ENCODE data around the gene EBI3.
A peak's percentile ranks its signal among the peaks of the same experiment; 100 is the strongest.
"Not testable (repeated sequence)": the region's sequence is repeated elsewhere in the genome, so short reads cannot be mapped to it uniquely, and the experiment has no call there.

EBI3 gene

GRCh38 chr19:4258181-4258580 lies 28.9 kb downstream of the EBI3 start:
- no peaks in the 10 kb centered on the region for H3K4me1 ChIP-seq (ENCODE audit: control insufficient read depth in 2 of 2, insufficient read depth in 2 of 2, low read length in 2 of 2)
- peaks cover 38 to 54% of the 10 kb centered on the region in 2 donors for H3K36me3 ChIP-seq (ENCODE audit: control insufficient read depth in 2 of 2, insufficient read depth in 2 of 2, low read length in 2 of 2)
- no peaks in the 10 kb centered on the region for H3K27me3 ChIP-seq (ENCODE audit: control insufficient read depth in 2 of 2, insufficient read depth in 2 of 2, low read length in 2 of 2)
- H3K9ac ChIP-seq (ENCODE audit: low read depth in 1 of 2, low read length in 2 of 2): no peak overlapping the region
- H3K27ac ChIP-seq (ENCODE audit: low read depth in 2 of 2, low read length in 2 of 2): no peak overlapping the region
- H3K4me3 ChIP-seq (ENCODE audit: low read length in 2 of 2): no peak overlapping the region
- no peaks in the 10 kb centered on the region for H3K9me3 ChIP-seq (ENCODE audit: control insufficient read depth in 2 of 2, low read length in 2 of 2)

- Histone ChIP-seq H3K9me3 (ENCODE audit: control insufficient read depth in 2 of 2, low read length in 2 of 2) (no peaks in the 10 kb centered on the region), H3K9ac (ENCODE audit: low read depth in 1 of 2, low read length in 2 of 2) (no peak overlapping the region), H3K4me3 (ENCODE audit: low read length in 2 of 2) (no peak overlapping the region), H3K27me3 (ENCODE audit: control insufficient read depth in 2 of 2, insufficient read depth in 2 of 2, low read length in 2 of 2) (no peaks in the 10 kb centered on the region), H3K27ac (ENCODE audit: low read depth in 2 of 2, low read length in 2 of 2) (no peak overlapping the region), H3K4me1 (ENCODE audit: control insufficient read depth in 2 of 2, insufficient read depth in 2 of 2, low read length in 2 of 2) (no peaks in the 10 kb centered on the region), H3K36me3 (ENCODE audit: control insufficient read depth in 2 of 2, insufficient read depth in 2 of 2, low read length in 2 of 2) (peaks cover 26 to 43% of the 10 kb centered on the region in 2 donors)
Measured at GRCh38 chr19:4260613-4261191, 31.4 kb downstream of the EBI3 start.

GRCh38 chr19:4264812-4265211 lies 35.5 kb downstream of the EBI3 start:
- Histone ChIP-seq H3K27me3 (ENCODE audit: control insufficient read depth in 2 of 2, insufficient read depth in 2 of 2, low read length in 2 of 2) (no peaks in the 10 kb centered on the region), H3K9me3 (ENCODE audit: control insufficient read depth in 2 of 2, low read length in 2 of 2) (no peaks in the 10 kb centered on the region), H3K27ac (ENCODE audit: low read depth in 2 of 2, low read length in 2 of 2) (no peak overlapping the region), H3K36me3 (ENCODE audit: control insufficient read depth in 2 of 2, insufficient read depth in 2 of 2, low read length in 2 of 2) (peaks cover 24 to 44% of the 10 kb centered on the region in 2 donors), H3K9ac (ENCODE audit: low read depth in 1 of 2, low read length in 2 of 2) (no peak overlapping the region), H3K4me1 (ENCODE audit: control insufficient read depth in 2 of 2, insufficient read depth in 2 of 2, low read length in 2 of 2) (peaks cover 10 to 17% of the 10 kb centered on the region in 2 donors), H3K4me3 (ENCODE audit: low read length in 2 of 2) (no peak overlapping the region)

- H3K27ac ChIP-seq (ENCODE audit: low read depth in 2 of 2, low read length in 2 of 2): no peak overlapping the region
- H3K4me1 ChIP-seq (ENCODE audit: control insufficient read depth in 2 of 2, insufficient read depth in 2 of 2, low read length in 2 of 2): peaks cover 10 to 17% of the 10 kb centered on the region in 2 donors
- no peaks in the 10 kb centered on the region for H3K9me3 ChIP-seq (ENCODE audit: control insufficient read depth in 2 of 2, low read length in 2 of 2)
- no peaks in the 10 kb centered on the region for H3K27me3 ChIP-seq (ENCODE audit: control insufficient read depth in 2 of 2, insufficient read depth in 2 of 2, low read length in 2 of 2)
- no peak overlapping the region for H3K9ac ChIP-seq (ENCODE audit: low read depth in 1 of 2, low read length in 2 of 2)
- H3K36me3 ChIP-seq (ENCODE audit: control insufficient read depth in 2 of 2, insufficient read depth in 2 of 2, low read length in 2 of 2): peaks cover 20 to 40% of the 10 kb centered on the region in 2 donors
- no peak overlapping the region for H3K4me3 ChIP-seq (ENCODE audit: low read length in 2 of 2)
Measured at GRCh38 chr19:4266253-4267000, 37.1 kb downstream of the EBI3 start.

- Histone ChIP-seq H3K4me3 (ENCODE audit: low read length in 2 of 2) (no peak overlapping the region), H3K27ac (ENCODE audit: low read depth in 2 of 2, low read length in 2 of 2) (peak overlapping the region; percentile 60 to 76), H3K27me3 (ENCODE audit: control insufficient read depth in 2 of 2, insufficient read depth in 2 of 2, low read length in 2 of 2) (no peaks in the 10 kb centered on the region), H3K9me3 (ENCODE audit: control insufficient read depth in 2 of 2, low read length in 2 of 2) (no peaks in the 10 kb centered on the region), H3K9ac (ENCODE audit: low read depth in 1 of 2, low read length in 2 of 2) (no peak overlapping the region), H3K4me1 (ENCODE audit: control insufficient read depth in 2 of 2, insufficient read depth in 2 of 2, low read length in 2 of 2) (peaks cover 10 to 17% of the 10 kb centered on the region in 2 donors), H3K36me3 (ENCODE audit: control insufficient read depth in 2 of 2, insufficient read depth in 2 of 2, low read length in 2 of 2) (peaks cover 20 to 36% of the 10 kb centered on the region in 2 donors)
Measured at GRCh38 chr19:4267101-4267900, 38.0 kb downstream of the EBI3 start.

GRCh38 chr19:4267901-4268815 lies 38.8 kb downstream of the EBI3 start:
- no peak overlapping the region for H3K4me3 ChIP-seq (ENCODE audit: low read length in 2 of 2)
- no peaks in the 10 kb centered on the region for H3K9me3 ChIP-seq (ENCODE audit: control insufficient read depth in 2 of 2, low read length in 2 of 2)
- H3K27me3 ChIP-seq (ENCODE audit: control insufficient read depth in 2 of 2, insufficient read depth in 2 of 2, low read length in 2 of 2): no peaks in the 10 kb centered on the region
- peak overlapping the region; percentile 60 to 76 for H3K27ac ChIP-seq (ENCODE audit: low read depth in 2 of 2, low read length in 2 of 2)
- peaks cover 15 to 33% of the 10 kb centered on the region in 2 donors for H3K36me3 ChIP-seq (ENCODE audit: control insufficient read depth in 2 of 2, insufficient read depth in 2 of 2, low read length in 2 of 2)
- H3K4me1 ChIP-seq (ENCODE audit: control insufficient read depth in 2 of 2, insufficient read depth in 2 of 2, low read length in 2 of 2): peaks cover 10 to 17% of the 10 kb centered on the region in 2 donors
- peak overlapping the region in 1 of 2 donors; percentile 32 for H3K9ac ChIP-seq (ENCODE audit: low read depth in 1 of 2, low read length in 2 of 2)

GRCh38 chr19:4268816-4269430 lies 39.6 kb downstream of the EBI3 start:
- H3K27ac ChIP-seq (ENCODE audit: low read depth in 2 of 2, low read length in 2 of 2): peak overlapping the region; percentile 60 to 76
- H3K4me3 ChIP-seq (ENCODE audit: low read length in 2 of 2): no peak overlapping the region
- H3K9ac ChIP-seq (ENCODE audit: low read depth in 1 of 2, low read length in 2 of 2): peak overlapping the region in 1 of 2 donors; percentile 32
- H3K9me3 ChIP-seq (ENCODE audit: control insufficient read depth in 2 of 2, low read length in 2 of 2): no peaks in the 10 kb centered on the region
- no peaks in the 10 kb centered on the region for H3K27me3 ChIP-seq (ENCODE audit: control insufficient read depth in 2 of 2, insufficient read depth in 2 of 2, low read length in 2 of 2)
- peaks cover 13 to 31% of the 10 kb centered on the region in 2 donors for H3K36me3 ChIP-seq (ENCODE audit: control insufficient read depth in 2 of 2, insufficient read depth in 2 of 2, low read length in 2 of 2)
- H3K4me1 ChIP-seq (ENCODE audit: control insufficient read depth in 2 of 2, insufficient read depth in 2 of 2, low read length in 2 of 2): peaks cover 10 to 17% of the 10 kb centered on the region in 2 donors

GRCh38 chr19:4272894-4273293 lies 43.6 kb downstream of the EBI3 start:
- no peak overlapping the region for H3K9ac ChIP-seq (ENCODE audit: low read depth in 1 of 2, low read length in 2 of 2)
- H3K4me3 ChIP-seq (ENCODE audit: low read length in 2 of 2): no peak overlapping the region
- H3K27me3 ChIP-seq (ENCODE audit: control insufficient read depth in 2 of 2, insufficient read depth in 2 of 2, low read length in 2 of 2): peaks cover 0 to 2% of the 10 kb centered on the region in 2 donors
- H3K4me1 ChIP-seq (ENCODE audit: control insufficient read depth in 2 of 2, insufficient read depth in 2 of 2, low read length in 2 of 2): peaks cover 7 to 11% of the 10 kb centered on the region in 2 donors
- no peak overlapping the region for H3K27ac ChIP-seq (ENCODE audit: low read depth in 2 of 2, low read length in 2 of 2)
- peaks cover 4 to 15% of the 10 kb centered on the region in 2 donors for H3K36me3 ChIP-seq (ENCODE audit: control insufficient read depth in 2 of 2, insufficient read depth in 2 of 2, low read length in 2 of 2)
- H3K9me3 ChIP-seq (ENCODE audit: control insufficient read depth in 2 of 2, low read length in 2 of 2): no peaks in the 10 kb centered on the region

- not testable (repeated sequence) for H3K4me1 ChIP-seq (ENCODE audit: control insufficient read depth in 2 of 2, insufficient read depth in 2 of 2, low read length in 2 of 2); H3K4me3 ChIP-seq (ENCODE audit: low read length in 2 of 2); H3K27ac ChIP-seq (ENCODE audit: low read depth in 2 of 2, low read length in 2 of 2); H3K36me3 ChIP-seq (ENCODE audit: control insufficient read depth in 2 of 2, insufficient read depth in 2 of 2, low read length in 2 of 2); H3K9ac ChIP-seq (ENCODE audit: low read depth in 1 of 2, low read length in 2 of 2); H3K9me3 ChIP-seq (ENCODE audit: control insufficient read depth in 2 of 2, low read length in 2 of 2); H3K27me3 ChIP-seq (ENCODE audit: control insufficient read depth in 2 of 2, insufficient read depth in 2 of 2, low read length in 2 of 2)
Measured at GRCh38 chr19:4274321-4274686, 45.0 kb downstream of the EBI3 start.

Data from mucosa of rectum (tissue), 2 donors.